Neural progenitor cell (in vitro differentiated cells): ENCODE results near the gene GNL3L. TPM values are rescaled to one million over a fixed set of nuclear protein-coding genes. Genes with fewer than 3 reads are reported as not detected.

Experiments used
- DNase-seq: peaks from one replicate; pipeline ENCODE4 v3.0.0-alpha.2; 2016; ENCODE audit warnings: low spot score
- H2AFZ ChIP-seq: fragments of 200-600 bp; sonication (generic); replicated peaks from 2 replicates; pipeline ENCODE4 v1.6.1; 2016; ENCODE audit warnings: antibody characterized with exemption
- H3F3A ChIP-seq: fragments of 200-600 bp; sonication (generic); 2 replicates; pipeline ENCODE4 v1.6.1; 2016; ENCODE audit warnings: antibody characterized with exemption, low read depth
- H3K27ac ChIP-seq: fragments of 200-600 bp; sonication (generic); 2 replicates; pipeline ENCODE4 v1.5.1; 2016; ENCODE audit warnings: mild to moderate bottlenecking
- H3K27me3 ChIP-seq: fragments of 200-600 bp; sonication (generic); 2 replicates; pipeline ENCODE4 v1.6.1; 2016; ENCODE audit warnings: mild to moderate bottlenecking, moderate library complexity
- H3K36me3 ChIP-seq: fragments of 200-600 bp; sonication (generic); 2 replicates; pipeline ENCODE4 v1.5.1; 2016
- H3K4me1 ChIP-seq: fragments of 200-600 bp; sonication (generic); 2 replicates; pipeline ENCODE4 v1.6.1; 2016; ENCODE audit warnings: mixed run types
- H3K4me2 ChIP-seq: fragments of 200-600 bp; sonication (generic); 2 replicates; pipeline ENCODE4 v1.6.1; 2016
- H3K4me3 ChIP-seq: fragments of 200-600 bp; sonication (generic); 2 replicates; pipeline ENCODE4 v1.5.1; 2016
- H3K79me2 ChIP-seq: fragments of 200-600 bp; sonication (generic); 2 replicates; pipeline ENCODE4 v1.6.1; 2016; ENCODE audit warnings: low read depth
- H3K9ac ChIP-seq: fragments of 200-600 bp; sonication (generic); 2 replicates; pipeline ENCODE4 v1.6.1; 2016
- H3K9me3 ChIP-seq: fragments of 200-600 bp; sonication (generic); 2 replicates; pipeline ENCODE4 v1.5.1; 2016; ENCODE audit warnings: low read depth
- H4K20me1 ChIP-seq: fragments of 200-600 bp; sonication (generic); 2 replicates; pipeline ENCODE4 v1.6.1; 2016; ENCODE audit warnings: low read depth
- H3K27ac Mint-ChIP-seq: 3 replicates; pipeline ENCODE4 v1.8.0; 2021; ENCODE audit warnings: mixed read lengths
- H3K27me3 Mint-ChIP-seq: 2 replicates; pipeline ENCODE4 v1.8.0; 2022; ENCODE audit warnings: low read depth, mild to moderate bottlenecking, inconsistent platforms, moderate library complexity, mixed read lengths; ENCODE audit not compliant: insufficient read depth
- H3K36me3 Mint-ChIP-seq: 3 replicates; pipeline ENCODE4 v1.8.0; 2021; ENCODE audit warnings: mixed read lengths
- H3K4me1 Mint-ChIP-seq: 3 replicates; pipeline ENCODE4 v1.8.0; 2021; ENCODE audit warnings: mixed read lengths
- H3K4me3 Mint-ChIP-seq: 3 replicates; pipeline ENCODE4 v1.8.0; 2021; ENCODE audit warnings: mild to moderate bottlenecking, moderate library complexity, mixed read lengths
- H3K9me3 Mint-ChIP-seq: 3 replicates; pipeline ENCODE4 v1.8.0; 2020; ENCODE audit warnings: mixed read lengths
- CTCF ChIP-seq: fragments of 200-600 bp; sonication (generic); IDR thresholded peaks from 2 replicates; pipeline ENCODE4 v1.5.1; 2017; ENCODE audit warnings: antibody characterized with exemption, mild to moderate bottlenecking
- EZH2 ChIP-seq: fragments of 200-600 bp; sonication (generic); IDR thresholded peaks from 2 replicates; pipeline ENCODE4 v1.6.1; 2017; ENCODE audit warnings: antibody characterized with exemption, mild to moderate bottlenecking, moderate library complexity
- EZH2phosphoT487 ChIP-seq: fragments of 200-600 bp; sonication (generic); IDR thresholded peaks from 2 replicates; pipeline ENCODE4 v1.6.1; 2017; ENCODE audit warnings: antibody characterized with exemption
- total RNA-seq: library from RNA; depleted of rRNA; stranded (reverse); fragments of >200 nt; gene quantifications from 2 replicates; pipeline ENCODE4 v1.2.3, GENCODE V29; 2015; ENCODE audit warnings: low replicate concordance

Gene GNL3L
- total RNA-seq, 1 donor from 2014 or later, result 19.3 TPM

GRCh38 chrX:54597728-54598127 is 67.7 kb downstream of the GNL3L start:
- Mint-ChIP-seq H3K36me3 (no peaks in the 10 kb centered on the region), H3K27me3 (no peaks in the 10 kb centered on the region), H3K4me3 (no peak overlapping the region), H3K9me3 (peaks cover 2% of the 10 kb centered on the region), H3K4me1 (no peaks in the 10 kb centered on the region), H3K27ac (no peak overlapping the region)
- Histone ChIP-seq H2AFZ (no peak overlapping the region), H3F3A (no peaks in the 10 kb centered on the region), H3K27me3 (no peaks in the 10 kb centered on the region), H3K9me3 (peaks cover 4% of the 10 kb centered on the region), H3K4me2 (no peak overlapping the region), H3K4me3 (no peak overlapping the region), H3K4me1 (no peaks in the 10 kb centered on the region), H3K27ac (no peak overlapping the region), H3K9ac (no peak overlapping the region), H4K20me1 (no peaks in the 10 kb centered on the region), H3K36me3 (no peaks in the 10 kb centered on the region), H3K79me2 (no peaks in the 10 kb centered on the region)
- DNase-seq, result no peak
- no peak for TF ChIP-seq EZH2phosphoT487
- no peak for TF ChIP-seq EZH2
- no peak for TF ChIP-seq CTCF

GRCh38 chrX:54602563-54602962 is 72.5 kb downstream of the GNL3L start:
- Mint-ChIP-seq H3K4me1 (no peaks in the 10 kb centered on the region), H3K27ac (no peak overlapping the region), H3K27me3 (no peaks in the 10 kb centered on the region), H3K9me3 (peaks cover 2% of the 10 kb centered on the region), H3K4me3 (no peak overlapping the region), H3K36me3 (no peaks in the 10 kb centered on the region)
- Histone ChIP-seq H3K9me3 (no peaks in the 10 kb centered on the region), H3K36me3 (no peaks in the 10 kb centered on the region), H3K4me1 (no peaks in the 10 kb centered on the region), H3K4me2 (no peak overlapping the region), H3K9ac (no peak overlapping the region), H3K79me2 (no peaks in the 10 kb centered on the region), H4K20me1 (no peaks in the 10 kb centered on the region), H3K27me3 (no peaks in the 10 kb centered on the region), H3K4me3 (no peak overlapping the region), H3F3A (no peaks in the 10 kb centered on the region), H2AFZ (no peak overlapping the region), H3K27ac (no peak overlapping the region)
- DNase-seq, result no peak
- TF ChIP-seq EZH2phosphoT487 (no peak), CTCF (no peak), EZH2 (no peak)

Other genes starting within 250 kb of the GNL3L start
- gene WNK3, start 172.2 kb upstream of the GNL3L start, total RNA-seq, result 36.1 and 50.2 TPM in 2 replicates
- gene TSR2, start 89.8 kb upstream of the GNL3L start, total RNA-seq, result 13.3 and 15.8 TPM in 2 replicates
- gene FGD1, start 34.0 kb upstream of the GNL3L start, total RNA-seq, result 8.8 and 16.4 TPM in 2 replicates